H9 (cell line): ENCODE results near the gene SURF4. TPM values are rescaled to one million over a fixed set of nuclear protein-coding genes. Genes with fewer than 3 reads are reported as not detected.

ENCODE experiments used
- DNase-seq: peaks from one replicate; pipeline ENCODE4 v3.0.0-alpha.2; 2017
- H2AFZ ChIP-seq: one replicate; pipeline ENCODE4 v1.6.1; 2013; ENCODE audit warnings: mild to moderate bottlenecking, low read length, control low read depth, moderate library complexity
- H2AK5ac ChIP-seq: 2 replicates; pipeline ENCODE4 v1.6.1; 2013; ENCODE audit warnings: low read length, control low read depth, mixed read lengths; ENCODE audit not compliant: insufficient read length
- H2BK120ac ChIP-seq: one replicate; pipeline ENCODE4 v1.6.1; 2013; ENCODE audit warnings: low read depth, mild to moderate bottlenecking, low read length, control low read depth, inconsistent platforms; ENCODE audit not compliant: poor library complexity, severe bottlenecking
- H2BK12ac ChIP-seq: 2 replicates; pipeline ENCODE4 v1.6.1; 2013; ENCODE audit warnings: low read length, control low read depth, mixed read lengths, low read depth; ENCODE audit not compliant: insufficient read length
- H2BK15ac ChIP-seq: 2 replicates; pipeline ENCODE4 v1.6.1; 2013; ENCODE audit warnings: low read depth, low read length, control low read depth
- H2BK20ac ChIP-seq: one replicate; pipeline ENCODE4 v1.6.1; 2013; ENCODE audit warnings: low read depth, mild to moderate bottlenecking, low read length, control low read depth, inconsistent platforms; ENCODE audit not compliant: poor library complexity, severe bottlenecking
- H2BK5ac ChIP-seq: 2 replicates; pipeline ENCODE4 v1.6.1; 2013; ENCODE audit warnings: low read length, control low read depth, mixed read lengths; ENCODE audit not compliant: insufficient read length
- H3K14ac ChIP-seq: 2 replicates; pipeline ENCODE4 v1.6.1; 2013; ENCODE audit warnings: low read length, control low read depth; ENCODE audit not compliant: insufficient read depth
- H3K18ac ChIP-seq: 2 replicates; pipeline ENCODE4 v1.6.1; 2013; ENCODE audit warnings: low read depth, mild to moderate bottlenecking, mixed read lengths, low read length, control low read depth; ENCODE audit not compliant: insufficient read length
- H3K23ac ChIP-seq: 2 replicates; pipeline ENCODE4 v1.6.1; 2013; ENCODE audit warnings: low read length, control low read depth, mixed read lengths, low read depth; ENCODE audit not compliant: insufficient read length
- H3K23me2 ChIP-seq: 2 replicates; pipeline ENCODE4 v1.6.1; 2013; ENCODE audit warnings: low read depth, mild to moderate bottlenecking, mixed read lengths, low read length, control low read depth; ENCODE audit not compliant: insufficient read length, poor library complexity, severe bottlenecking
- H3K27ac ChIP-seq: 2 replicates; pipeline ENCODE4 v1.5.1; 2013; ENCODE audit warnings: low read length, control low read depth, mixed read lengths, low read depth; ENCODE audit not compliant: insufficient read length
- H3K27me3 ChIP-seq: 2 replicates; pipeline ENCODE4 v1.6.1; 2013; ENCODE audit warnings: low read length, control low read depth, inconsistent platforms; ENCODE audit not compliant: insufficient read depth
- H3K4ac ChIP-seq: 2 replicates; pipeline ENCODE4 v1.6.1; 2013; ENCODE audit warnings: low read depth, mild to moderate bottlenecking, control low read depth, inconsistent platforms, low read length, moderate library complexity
- H3K4me1 ChIP-seq: 2 replicates; pipeline ENCODE4 v1.6.1; 2013; ENCODE audit warnings: low read length, control low read depth, inconsistent platforms; ENCODE audit not compliant: insufficient read depth
- H3K4me2 ChIP-seq: 2 replicates; pipeline ENCODE4 v1.6.1; 2013; ENCODE audit warnings: low read length, control low read depth, mixed read lengths; ENCODE audit not compliant: insufficient read length, insufficient read depth
- H3K56ac ChIP-seq: 2 replicates; pipeline ENCODE4 v1.6.1; 2013; ENCODE audit warnings: low read depth, mild to moderate bottlenecking, mixed read lengths, low read length, control low read depth; ENCODE audit not compliant: insufficient read length
- H3K79me1 ChIP-seq: 2 replicates; pipeline ENCODE4 v1.6.1; 2013; ENCODE audit warnings: low read depth, mild to moderate bottlenecking, moderate library complexity, low read length, control low read depth, inconsistent platforms; ENCODE audit not compliant: insufficient read depth, poor library complexity, severe bottlenecking
- H3K79me2 ChIP-seq: 2 replicates; pipeline ENCODE4 v1.6.1; 2013; ENCODE audit warnings: low read length, control low read depth, inconsistent platforms; ENCODE audit not compliant: insufficient read depth
- H3K9ac ChIP-seq: 2 replicates; pipeline ENCODE4 v1.6.1; 2013; ENCODE audit warnings: low read length, control low read depth, mixed read lengths; ENCODE audit not compliant: insufficient read length; ENCODE audit errors: extremely low read depth
- H3K9me3 ChIP-seq: one replicate; pipeline ENCODE4 v1.6.1; 2013; ENCODE audit warnings: low read depth, low read length, inconsistent platforms; ENCODE audit not compliant: control insufficient read depth
- H3T11ph ChIP-seq: one replicate; pipeline ENCODE4 v1.6.1; 2013; ENCODE audit warnings: mild to moderate bottlenecking, low read length, control low read depth, inconsistent platforms
- H4K20me1 ChIP-seq: one replicate; pipeline ENCODE4 v1.6.1; 2013; ENCODE audit not compliant: control insufficient read depth, insufficient read length, insufficient read depth
- H4K5ac ChIP-seq: 2 replicates; pipeline ENCODE4 v1.6.1; 2013; ENCODE audit warnings: low read depth, mild to moderate bottlenecking, mixed read lengths, low read length, control low read depth; ENCODE audit not compliant: insufficient read length
- H4K8ac ChIP-seq: replicated peaks from 2 replicates; pipeline ENCODE4 v1.6.1; 2013; ENCODE audit warnings: low read length, control low read depth, mixed read lengths, low read depth; ENCODE audit not compliant: insufficient read length
- H4K91ac ChIP-seq: 2 replicates; pipeline ENCODE4 v1.6.1; 2013; ENCODE audit warnings: low read depth, mild to moderate bottlenecking, moderate library complexity, mixed read lengths, low read length, control low read depth; ENCODE audit not compliant: insufficient read length
- H3K27ac Mint-ChIP-seq, 3 experiments: 2 replicates in 2 of 3; 3 replicates in 1 of 3; pipeline ENCODE4 v1.8.0; 2020 to 2021; ENCODE audit warnings: mixed read lengths in 3 of 3, mild to moderate bottlenecking in 1 of 3, moderate library complexity in 1 of 3
- H3K27me3 Mint-ChIP-seq: 2 replicates; pipeline ENCODE4 v1.8.0; 2021; ENCODE audit warnings: low read depth, mild to moderate bottlenecking, moderate library complexity, mixed read lengths
- H3K36me3 Mint-ChIP-seq, 3 experiments: 2 replicates in 2 of 3; 3 replicates in 1 of 3; pipeline ENCODE4 v1.8.0; 2020 to 2021; ENCODE audit warnings: low read depth in 3 of 3, mixed read lengths in 3 of 3; ENCODE audit not compliant: insufficient read depth in 1 of 3
- H3K4me1 Mint-ChIP-seq, 2 experiments: 2 replicates each; pipeline ENCODE4 v1.8.0; 2020; ENCODE audit warnings: mixed read lengths in 2 of 2
- H3K4me3 Mint-ChIP-seq, 2 experiments: 2 replicates in 1 of 2; 3 replicates in 1 of 2; pipeline ENCODE4 v1.8.0; 2020 to 2021; ENCODE audit warnings: mild to moderate bottlenecking in 2 of 2, mixed read lengths in 2 of 2, moderate library complexity in 1 of 2
- H3K9me3 Mint-ChIP-seq, 2 experiments: 2 replicates in 1 of 2; 3 replicates in 1 of 2; pipeline ENCODE4 v1.8.0; 2020; ENCODE audit warnings: mild to moderate bottlenecking in 2 of 2, mixed read lengths in 2 of 2, moderate library complexity in 1 of 2
- CTCF ChIP-seq: fragments of 200-600 bp; sonication (generic); conservative IDR thresholded peaks from 3 replicates; pipeline ENCODE4 v1.8.0; 2021; ENCODE audit warnings: antibody characterized with exemption, mild to moderate bottlenecking
- WGBS: extraction: QIAGEN DNeasy Blood & Tissue Kit; methylation state at CpG from one replicate; pipeline ENCODE4 v1.1.7; 2013; ENCODE audit warnings: missing lambda C conversion rate, low lambda C conversion rate, mixed read lengths; ENCODE audit not compliant: insufficient read length; ENCODE audit errors: extremely low coverage; 5-methylcytosine and 5-hydroxymethylcytosine counted together
- total RNA-seq: library from RNA; stranded (reverse); gene quantifications from 2 replicates; pipeline ENCODE4 v1.2.1, GENCODE V29; 2021

SURF4 gene
- total RNA-seq, 1 experiment from 2014 or later, result 146 TPM

- H3K79me1 ChIP-seq, result no peaks in the 10 kb centered on the region
- no peak overlapping the region for H2AFZ ChIP-seq
- no peaks in the 10 kb centered on the region for H3K9me3 ChIP-seq
- no peak overlapping the region for H3K4me2 ChIP-seq
- peaks cover 3% of the 10 kb centered on the region for H3K23me2 ChIP-seq
- H4K5ac ChIP-seq, result no peak overlapping the region
- WGBS, result no CpG with 5 or more reads among the region's 5 CpGs
- H3K9ac ChIP-seq, result no peak overlapping the region
- peaks cover 0 to 3% of the 10 kb centered on the region in 2 experiments; a peak in 1 of 5 replicates for H3K9me3 Mint-ChIP-seq
- H3K27me3 ChIP-seq, result no peaks in the 10 kb centered on the region
- no peak overlapping the region for H3K56ac ChIP-seq
- H3K79me2 ChIP-seq, result peaks cover 3% of the 10 kb centered on the region; the same call in 1 of the 2 replicates
- H4K20me1 ChIP-seq, result no peaks in the 10 kb centered on the region
- no peak overlapping the region for H3K4me3 Mint-ChIP-seq
- no peak overlapping the region for H3K23ac ChIP-seq
- H2BK5ac ChIP-seq, result no peak overlapping the region
- no peak overlapping the region for H4K91ac ChIP-seq
- H3K36me3 Mint-ChIP-seq, result peaks cover 42 to 80% (median 67%) of the 10 kb centered on the region in 3 experiments
- TF ChIP-seq CTCF, result no peak
- H3K27me3 Mint-ChIP-seq, result no peaks in the 10 kb centered on the region; the same call in 1 of the 2 replicates
- H3T11ph ChIP-seq, result no peak overlapping the region
- H3K18ac ChIP-seq, result no peak overlapping the region
- H3K4ac ChIP-seq, result no peak overlapping the region
- H3K14ac ChIP-seq, result no peak overlapping the region
- H2AK5ac ChIP-seq, result no peak overlapping the region
- H3K27ac Mint-ChIP-seq, result no peak overlapping the region
- DNase-seq, result no peak
- H3K4me1 ChIP-seq, result no peaks in the 10 kb centered on the region
- H2BK120ac ChIP-seq, result no peak overlapping the region
- no peak overlapping the region for H3K27ac ChIP-seq
- no peak overlapping the region for H2BK12ac ChIP-seq
- H3K4me1 Mint-ChIP-seq, result peaks cover 5 to 15% of the 10 kb centered on the region in 2 experiments; a peak in 3 of 4 replicates
- no peak overlapping the region for H2BK15ac ChIP-seq
- no peak overlapping the region for H2BK20ac ChIP-seq
- no peak overlapping the region for H4K8ac ChIP-seq
Observed at GRCh38 chr9:133339641-133340040, 36.2 kb downstream of the SURF4 start.
